Measurements from ENCODE around the gene KDM4B.

The KDM4B gene

GRCh38 chr19:4957981-4958380 lies 10.9 kb upstream of the KDM4B start:
- TF ChIP-seq GABPA (IDR thresholded peaks at IDR 0.05; ENCODE audit: low read depth) = no peak
- no peak for TF ChIP-seq CTCF (IDR thresholded peaks at IDR 0.05; ENCODE audit: insufficient read depth, low read length)
- no peak for TF ChIP-seq SPI1 (IDR thresholded peaks at IDR 0.05; ENCODE audit: borderline replicate concordance, low read depth)
- no peak for TF ChIP-seq POLR2AphosphoS5 (IDR thresholded peaks at IDR 0.05; ENCODE audit: low read depth)
- TF ChIP-seq REST (IDR thresholded peaks at IDR 0.05; ENCODE audit: insufficient replicate concordance, low read depth) = no peak
- no peaks in the 10 kb centered on the region for H3K27me3 ChIP-seq (ENCODE audit: insufficient read depth, poor library complexity, severe bottlenecking)
- H3K27ac ChIP-seq (replicated peaks) = no peak overlapping the region
- no peak for DNase-seq (ENCODE audit: low read depth in 1 of 2, low spot score in 1 of 2)
- H3K4me3 ChIP-seq (replicated peaks; ENCODE audit: insufficient read depth, low read length) = no peak overlapping the region

GRCh38 chr19:4962085-4962619 lies 6.8 kb upstream of the KDM4B start:
- H3K27me3 ChIP-seq (ENCODE audit: insufficient read depth, poor library complexity, severe bottlenecking) = no peaks in the 10 kb centered on the region
- no peak overlapping the region for H3K4me3 ChIP-seq (replicated peaks; ENCODE audit: insufficient read depth, low read length)
- DNase-seq (ENCODE audit: low read depth in 1 of 2, low spot score in 1 of 2) = no peak
- H3K27ac ChIP-seq (replicated peaks) = no peak overlapping the region
- TF ChIP-seq SPI1 (IDR thresholded peaks at IDR 0.05; ENCODE audit: borderline replicate concordance, low read depth) = no peak
- TF ChIP-seq REST (IDR thresholded peaks at IDR 0.05; ENCODE audit: insufficient replicate concordance, low read depth) = no peak
- no peak for TF ChIP-seq CTCF (IDR thresholded peaks at IDR 0.05; ENCODE audit: insufficient read depth, low read length)
- TF ChIP-seq POLR2AphosphoS5 (IDR thresholded peaks at IDR 0.05; ENCODE audit: low read depth) = no peak; the same call in 1 of the 2 replicates
- TF ChIP-seq GABPA (IDR thresholded peaks at IDR 0.05; ENCODE audit: low read depth) = no peak

- no peak for TF ChIP-seq POLR2AphosphoS5 (IDR thresholded peaks at IDR 0.05; ENCODE audit: low read depth)
- no peak for TF ChIP-seq GABPA (IDR thresholded peaks at IDR 0.05; ENCODE audit: low read depth)
- TF ChIP-seq CTCF (IDR thresholded peaks at IDR 0.05; ENCODE audit: insufficient read depth, low read length) = no peak
- TF ChIP-seq SPI1 (IDR thresholded peaks at IDR 0.05; ENCODE audit: borderline replicate concordance, low read depth) = no peak
- no peak for TF ChIP-seq REST (IDR thresholded peaks at IDR 0.05; ENCODE audit: insufficient replicate concordance, low read depth)
- Histone ChIP-seq H3K27ac (replicated peaks) (no peak overlapping the region), H3K4me3 (replicated peaks; ENCODE audit: insufficient read depth, low read length) (no peak overlapping the region)
Observed at GRCh38 chr19:4965061-4965460, 3.9 kb upstream of the KDM4B start.

More at GRCh38 chr19:4965061-4965460, 3.9 kb upstream of the KDM4B start:
- DNase-seq (ENCODE audit: low read depth in 1 of 2, low spot score in 1 of 2) = no peak
- no peaks in the 10 kb centered on the region for H3K27me3 ChIP-seq (ENCODE audit: insufficient read depth, poor library complexity, severe bottlenecking)
